ENCODE measurements around the gene TMEM59L.

- TF ChIP-seq CEBPB (IDR thresholded peaks at IDR 0.05; ENCODE audit: low read depth, low read length): no peak
- TF ChIP-seq CTCF (conservative IDR thresholded peaks at IDR 0.05; ENCODE audit: low read depth, low read length): no peak
- TF ChIP-seq MAFK (IDR thresholded peaks at IDR 0.05; ENCODE audit: low read depth, low read length): no peak
- no peak for TF ChIP-seq POLR2A (IDR thresholded peaks at IDR 0.05; ENCODE audit: low read depth, low read length)
- no peak for TF ChIP-seq MXI1 (IDR thresholded peaks at IDR 0.05; ENCODE audit: borderline replicate concordance, low read depth, low read length)
- TF ChIP-seq RFX5 (IDR thresholded peaks at IDR 0.05; ENCODE audit: low read depth, low read length): no peak
- TF ChIP-seq USF2 (IDR thresholded peaks at IDR 0.05; ENCODE audit: low read depth, low read length): no peak
Measured at GRCh38 chr19:18653853-18654252, 41.2 kb downstream of the TMEM59L start.

All from IMR-90 (cell line).